K562 (cell line): Measurements from ENCODE around the gene ERVH48-1. TPM values are rescaled to one million over a fixed set of nuclear protein-coding genes. Genes with fewer than 3 reads are reported as not detected.
A peak's percentile ranks its signal among the peaks of the same experiment; 100 is the strongest.

Experiments used
- ARID3A ChIP-seq: IDR thresholded peaks from 2 replicates; pipeline ENCODE4 v1.6.1; 2012; ENCODE audit warnings: low read depth, low read length, improper control_type of control experiment, borderline replicate concordance
- DNMT1 ChIP-seq: fragments of 450-650 bp; IDR thresholded peaks from 2 replicates; pipeline ENCODE4 v1.6.1; 2016; ENCODE audit warnings: antibody characterized with exemption, mild to moderate bottlenecking
- DPF2 ChIP-seq: fragments of 450-650 bp; IDR thresholded peaks from 2 replicates; pipeline ENCODE4 v1.6.1; 2016
- ETV6 ChIP-seq, 3 experiments: fragments of 150-350 bp in 1 of 3; sonication (generic) in 1 of 3; formaldehyde crosslinking in 1 of 3; IDR thresholded peaks; 2 replicates each; pipeline versions ENCODE4 v1.6.1 to v1.8.0; 2014 to 2022; ENCODE audit warnings: borderline replicate concordance in 2 of 3, low read depth in 2 of 3, antibody characterized with exemption in 1 of 3, low read length in 1 of 3, mild to moderate bottlenecking in 1 of 3, missing genetic modification reagents in 1 of 3
- GTF2F1 ChIP-seq: IDR thresholded peaks from 2 replicates; pipeline ENCODE4 v1.6.1; 2011; ENCODE audit warnings: low read depth, low read length, improper control_type of control experiment
- MNT ChIP-seq, 2 experiments: fragments of 450-650 bp; conservative IDR thresholded peaks; 2 replicates each; pipeline ENCODE4 v1.6.1; 2017; ENCODE audit warnings: mild to moderate bottlenecking in 2 of 2, moderate library complexity in 2 of 2
- ZBTB40 ChIP-seq, 2 experiments: fragments of 450-650 bp in 1 of 2; sonication (generic) in 1 of 2; formaldehyde crosslinking in 1 of 2; IDR thresholded peaks; 2 replicates each; pipeline versions ENCODE4 v1.7.1 to v1.9.0; 2016 to 2022; ENCODE audit warnings: inconsistent platforms in 1 of 2, mild to moderate bottlenecking in 1 of 2, missing genetic modification reagents in 1 of 2
- polyA plus RNA-seq, 8 experiments: library from polyadenylated mRNA; depleted of rRNA in 4 of 8; stranded (reverse) in 5 of 8; unstranded in 3 of 8; fragments of >200 nt; fragmentation: Nextera tagmentation in 2 of 8; fragmentation: Illumina TruSeq in 1 of 8; extraction: Ambion mirVana in 2 of 8; extraction: Trizol in 1 of 8; gene quantifications; 2 replicates each; pipeline versions ENCODE4 v1.2.1 to v1.2.3, GENCODE V29; 2011 to 2014; ENCODE audit warnings: inconsistent platforms in 1 of 8, missing spikeins in 1 of 8
- total RNA-seq, 7 experiments: library from RNA; depleted of rRNA in 6 of 7; stranded (reverse); fragments of >200 nt in 6 of 7; fragmentation: Illumina TruSeq in 2 of 7; extraction: Trizol in 2 of 7; gene quantifications; 2 replicates each; pipeline versions ENCODE4 v1.2.1 to v1.2.3, GENCODE V29; 2011 to 2021; ENCODE audit warnings: low replicate concordance in 1 of 7

Gene ERVH48-1
- total and polyA plus RNA-seq, 9 of the 15 experiments (the other 6 are each of a cell fraction or from before 2014, with no cell fraction given): 0.08 to 0.49 (median 0.16) TPM; not detected in 3

- TF ChIP-seq ZBTB40 (IDR thresholded peaks at IDR 0.05) (peak; percentile 86), ZBTB40 (CRISPR knock-in tag; IDR thresholded peaks at IDR 0.05) (no peak), DNMT1 (peak; percentile 96; the same call in 1 of the 2 replicates), ETV6 (IDR thresholded peaks at IDR 0.05; ENCODE audit: borderline replicate concordance in 1 of 2, low read depth in 2 of 2, low read length in 1 of 2) (peak; percentile 87 to 93; a peak in 3 of 4 replicates), ETV6 (CRISPR knock-in tag; IDR thresholded peaks at IDR 0.05; ENCODE audit: borderline replicate concordance) (no peak), GTF2F1 (no peak), MNT (conservative IDR thresholded peaks at IDR 0.05) (peak in 1 of 2 experiments; percentile 85; a peak in 3 of 4 replicates), DPF2 (peak; percentile 91), ARID3A (peak; percentile 65)
These were observed 1.6 kb downstream of the ERVH48-1 start (continued) for GRCh38 chr21:42923553-42924432.
